Measurements from ENCODE around the gene MORC3. TPM values are rescaled to one million over a fixed set of nuclear protein-coding genes. Genes with fewer than 3 reads are reported as not detected.
"Not testable (repeated sequence)": the region's sequence is repeated elsewhere in the genome, so short reads cannot be mapped to it uniquely, and the experiment has no call there.

The MORC3 gene
- polyA plus RNA-seq: 10 to 100 TPM in 2 of 3 donors, 1 to 10 TPM in 1; 6.1 to 13.5 (median 10.1) TPM

- 0 to 1% (median 1%) methylated on average over 54 to 59 of the region's 59 CpGs for WGBS, 3 donors
- H3K27ac ChIP-seq (ENCODE audit: low read depth, low read length): peak within 1 kb of the TSS; percentile 60
These were observed at the start of gene MORC3 for GRCh38 chr21:36319767-36320420. MORC3 (plus strand) TSS chr21:36320197; CDS start chr21:36320265, 68 bp downstream.

GRCh38 chr21:36270786-36271695, 49.0 kb upstream of the MORC3 start:
- 85 to 98% (median 98%) methylated on average over 12 of the region's 12 CpGs for WGBS, 3 donors
- H3K27ac ChIP-seq (ENCODE audit: low read depth, low read length): not testable (repeated sequence)

- 64 to 93% (median 85%) methylated on average over 4 of the region's 4 CpGs for WGBS, 3 donors
- no peak overlapping the region for H3K27ac ChIP-seq (ENCODE audit: low read depth, low read length)
These were observed 45.9 kb upstream of the MORC3 start for GRCh38 chr21:36274128-36274527.

GRCh38 chr21:36282568-36283230, 37.3 kb upstream of the MORC3 start:
- H3K27ac ChIP-seq (ENCODE audit: low read depth, low read length): no peak overlapping the region
- WGBS, 3 donors: 84 to 86% (median 85%) methylated on average over 10 of the region's 10 CpGs

- H3K27ac ChIP-seq (ENCODE audit: low read depth, low read length): not testable (repeated sequence)
- WGBS, 3 donors: 75 to 93% (median 92%) methylated on average over 9 of the region's 9 CpGs
These were observed 36.8 kb upstream of the MORC3 start for GRCh38 chr21:36283231-36283622.

GRCh38 chr21:36288651-36289243, 31.2 kb upstream of the MORC3 start:
- 44 to 81% (median 78%) methylated on average over 8 of the region's 8 CpGs for WGBS, 3 donors
- no peak overlapping the region for H3K27ac ChIP-seq (ENCODE audit: low read depth, low read length)

GRCh38 chr21:36291509-36291908, 28.5 kb upstream of the MORC3 start:
- H3K27ac ChIP-seq (ENCODE audit: low read depth, low read length): no peak overlapping the region
- WGBS, 3 donors: 71 to 91% (median 84%) methylated on average over 8 of the region's 8 CpGs

- WGBS, 3 donors: 90 to 96% (median 94%) methylated on average over 4 of the region's 4 CpGs
- no peak overlapping the region for H3K27ac ChIP-seq (ENCODE audit: low read depth, low read length)
These were observed 22.5 kb upstream of the MORC3 start for GRCh38 chr21:36297406-36297937.

GRCh38 chr21:36297938-36298572, 21.9 kb upstream of the MORC3 start:
- no peak overlapping the region for H3K27ac ChIP-seq (ENCODE audit: low read depth, low read length)
- 27 to 45% (median 33%) methylated on average over 10 of the region's 10 CpGs for WGBS, 3 donors

GRCh38 chr21:36306872-36307534, 13.0 kb upstream of the MORC3 start:
- H3K27ac ChIP-seq (ENCODE audit: low read depth, low read length): no peak overlapping the region
- 89 to 96% (median 95%) methylated on average over 6 of the region's 6 CpGs for WGBS, 3 donors

- WGBS, 3 donors: 92 to 93% (median 92%) methylated on average over 7 of the region's 7 CpGs
- H3K27ac ChIP-seq (ENCODE audit: low read depth, low read length): no peak overlapping the region
These were observed 10.0 kb upstream of the MORC3 start for GRCh38 chr21:36310016-36310415.

- 82 to 96% (median 91%) methylated on average over 2 of the region's 2 CpGs for WGBS, 3 donors
- not testable (repeated sequence) for H3K27ac ChIP-seq (ENCODE audit: low read depth, low read length)
These were observed 6.6 kb upstream of the MORC3 start for GRCh38 chr21:36313446-36313845.

GRCh38 chr21:36316045-36316444, 4.0 kb upstream of the MORC3 start:
- H3K27ac ChIP-seq (ENCODE audit: low read depth, low read length): not testable (repeated sequence)
- WGBS, 3 donors: 95 to 97% (median 96%) methylated on average over 3 of the region's 3 CpGs

GRCh38 chr21:36316872-36317484, 3.0 kb upstream of the MORC3 start:
- no peak overlapping the region for H3K27ac ChIP-seq (ENCODE audit: low read depth, low read length)
- WGBS, 3 donors: 83 to 90% (median 86%) methylated on average over 14 of the region's 14 CpGs

- WGBS, 3 donors: 45 to 54% (median 48%) methylated on average over 17 of the region's 17 CpGs
- not testable (repeated sequence) for H3K27ac ChIP-seq (ENCODE audit: low read depth, low read length)
These were observed 611 bp upstream of the MORC3 start for GRCh38 chr21:36319406-36319766.

GRCh38 chr21:36320421-36321324, 676 bp downstream of the MORC3 start:
- 1% methylated on average over 45 to 62 of the region's 62 CpGs for WGBS, 3 donors
- H3K27ac ChIP-seq (ENCODE audit: low read depth, low read length): peak overlapping the region; percentile 60
